NCI-H1092 treated with DMSO at 0.1 percent for 48 hours (cell line): ENCODE measurements around the gene PES1.
A peak's percentile ranks its signal among the peaks of the same experiment; 100 is the strongest.
"Not testable (repeated sequence)": the region's sequence is repeated elsewhere in the genome, so short reads cannot be mapped to it uniquely, and the experiment has no call there.

ENCODE experiments used
- DNase-seq: peaks from one replicate; lab custom pipeline; 2025; lab: John Stamatoyannopoulos, UW

The PES1 gene

GRCh38 chr22:30607939-30608338, 16.2 kb upstream of the PES1 start:
- no peak for DNase-seq

GRCh38 chr22:30607300-30607930, 15.7 kb upstream of the PES1 start:
- no peak for DNase-seq

- peak; percentile 45 for DNase-seq
These were observed 15.0 kb upstream of the PES1 start, which contains the start of gene TCN2 for GRCh38 chr22:30606455-30607299. TCN2 (plus strand) TSS chr22:30607174; CDS start chr22:30607332, 158 bp downstream.

- DNase-seq, result peak; percentile 37
These were observed 13.9 kb upstream of the PES1 start for GRCh38 chr22:30605449-30606110.

- DNase-seq, result no peak
These were observed 13.0 kb upstream of the PES1 start for GRCh38 chr22:30604723-30605122.

GRCh38 chr22:30603801-30604200, 12.1 kb upstream of the PES1 start:
- no peak for DNase-seq

GRCh38 chr22:30602049-30602448, 10.3 kb upstream of the PES1 start:
- DNase-seq, result peak; percentile 24

- no peak for DNase-seq
These were observed 9.8 kb upstream of the PES1 start for GRCh38 chr22:30601464-30601863.

- no peak for DNase-seq
These were observed 9.2 kb upstream of the PES1 start for GRCh38 chr22:30600921-30601320.

GRCh38 chr22:30598986-30599385, 7.3 kb upstream of the PES1 start:
- no peak for DNase-seq

GRCh38 chr22:30596886-30597285, 5.2 kb upstream of the PES1 start:
- DNase-seq, result no peak

- DNase-seq, result no peak
These were observed 4.5 kb upstream of the PES1 start for GRCh38 chr22:30596199-30596598.

- not testable (repeated sequence) for DNase-seq
These were observed 627 bp upstream of the PES1 start for GRCh38 chr22:30592360-30592713.

- no peak for DNase-seq
These were observed 521 bp downstream of the PES1 start for GRCh38 chr22:30591191-30591587.

- no peak for DNase-seq
These were observed 5.3 kb downstream of the PES1 start for GRCh38 chr22:30586414-30586813.

GRCh38 chr22:30584441-30584840, 7.3 kb downstream of the PES1 start:
- DNase-seq, result no peak

- no peak for DNase-seq
These were observed 8.7 kb downstream of the PES1 start for GRCh38 chr22:30582788-30583545.

GRCh38 chr22:30582051-30582450, 9.7 kb downstream of the PES1 start:
- DNase-seq, result no peak

GRCh38 chr22:30580896-30581295, 10.8 kb downstream of the PES1 start:
- no peak for DNase-seq

- no peak for DNase-seq
These were observed 13.2 kb downstream of the PES1 start for GRCh38 chr22:30578481-30578880.

- DNase-seq, result no peak
These were observed 15.9 kb downstream of the PES1 start for GRCh38 chr22:30575859-30576258.

GRCh38 chr22:30574997-30575671, 16.6 kb downstream of the PES1 start:
- no peak for DNase-seq
